HG03095 (cell line): ENCODE results near the gene PDZRN4.
"Not testable (repeated sequence)": the region's sequence is repeated elsewhere in the genome, so short reads cannot be mapped to it uniquely, and the experiment has no call there.

Source experiments
- ATAC-seq: cut with Tn5 transposase; IDR thresholded peaks from one replicate; pipeline ENCODE4 v1.9.1; 2021; ENCODE audit warnings: moderate library complexity; ENCODE audit not compliant: unreplicated experiment

PDZRN4 gene

DNA sequence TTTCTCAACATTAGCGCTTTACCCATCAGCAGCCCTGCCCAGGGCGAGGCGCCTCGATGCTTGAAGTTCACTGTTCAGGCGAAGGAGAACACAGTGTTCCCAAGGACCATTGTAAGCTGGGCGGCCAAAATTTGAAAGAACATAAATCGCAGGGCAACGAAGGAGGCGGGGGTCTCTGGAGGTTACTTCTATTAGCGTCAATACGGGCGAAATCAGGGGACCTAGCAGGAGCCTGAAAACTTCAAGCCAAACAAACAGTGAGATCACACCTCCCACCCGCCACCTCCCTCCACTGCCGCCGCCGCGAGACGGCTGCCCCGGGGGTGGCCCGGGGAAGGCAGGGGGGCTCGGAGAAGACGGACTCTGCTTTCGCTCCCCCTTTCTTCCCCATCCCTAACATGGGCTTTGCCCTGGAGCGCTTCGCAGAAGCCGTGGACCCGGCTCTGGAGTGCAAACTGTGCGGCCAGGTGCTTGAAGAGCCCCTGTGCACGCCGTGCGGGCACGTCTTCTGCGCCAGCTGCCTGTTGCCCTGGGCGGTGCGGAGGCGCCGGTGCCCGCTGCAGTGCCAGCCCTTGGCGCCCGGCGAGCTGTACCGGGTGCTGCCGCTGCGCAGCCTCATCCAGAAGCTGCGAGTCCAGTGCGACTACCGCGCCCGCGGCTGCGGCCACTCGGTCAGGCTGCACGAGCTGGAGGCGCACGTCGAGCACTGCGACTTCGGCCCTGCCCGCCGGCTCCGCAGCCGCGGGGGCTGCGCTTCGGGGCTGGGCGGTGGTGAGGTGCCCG lies at the start of gene PDZRN4:
Gene PDZRN4, plus strand, starts transcription at position 263 of the 783 bp plus-strand sequence.
- ATAC-seq: no peak

DNA sequence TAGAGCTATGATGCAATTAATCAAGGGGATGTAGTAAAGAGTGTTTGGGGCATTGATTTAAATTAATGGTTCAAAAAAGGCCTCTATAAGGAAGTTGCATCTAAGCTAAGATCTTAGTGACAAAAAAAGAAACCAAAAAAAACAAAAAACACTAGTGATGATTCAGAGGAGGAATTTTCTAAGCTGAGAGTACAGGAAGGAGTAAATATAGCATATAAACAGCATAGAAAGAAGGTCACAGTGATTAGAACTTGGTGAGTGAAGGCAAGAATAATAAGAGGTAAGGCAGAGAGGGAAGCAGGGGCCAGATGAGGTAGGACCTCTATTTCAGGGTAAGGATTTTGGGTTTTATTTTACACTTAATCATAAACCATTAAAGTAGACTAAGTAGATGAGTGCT lies 48.0 kb upstream of the PDZRN4 start:
- ATAC-seq: no peak

DNA sequence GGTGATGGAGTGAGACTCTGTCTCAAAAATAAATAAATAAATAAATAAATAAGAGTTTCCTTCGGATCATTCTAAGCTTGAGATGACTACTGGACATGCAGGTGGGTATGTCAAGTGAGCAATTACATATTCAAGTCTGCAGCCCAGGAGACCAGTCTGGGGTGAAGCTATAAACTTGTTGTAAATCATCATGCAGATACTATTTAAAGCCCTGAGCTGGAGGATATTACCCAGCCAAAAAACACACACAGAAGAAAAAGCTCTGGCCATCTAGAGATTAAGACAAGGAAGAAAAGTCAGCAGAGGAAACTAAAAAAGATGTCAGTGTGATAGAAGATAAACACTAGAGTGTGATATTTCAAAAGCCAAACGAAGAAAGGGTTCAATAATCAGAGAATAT lies 47.0 kb upstream of the PDZRN4 start:
- no peak for ATAC-seq

DNA sequence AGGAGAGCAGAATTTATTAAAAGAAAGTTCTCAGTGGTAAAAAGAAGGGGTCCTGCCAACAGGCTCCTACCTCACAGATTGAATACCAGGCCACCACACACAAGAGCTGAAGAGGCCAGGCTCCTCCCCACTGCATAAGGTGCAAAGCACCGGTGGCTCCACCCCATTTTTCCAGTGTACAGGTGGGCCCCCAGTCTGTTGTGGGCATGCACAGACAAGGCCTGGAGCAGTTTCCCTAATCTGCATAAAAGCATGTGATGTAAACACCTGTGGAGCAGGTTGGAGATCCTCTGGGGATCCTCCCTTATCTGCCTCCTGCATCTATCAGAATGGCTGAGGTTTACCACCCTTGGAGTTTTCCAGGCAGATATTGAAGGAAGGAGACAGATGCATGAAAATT lies 45.7 kb upstream of the PDZRN4 start:
- no peak for ATAC-seq

GRCh38 chr12:41151793-41152192 lies 36.3 kb upstream of the PDZRN4 start:
- no peak for ATAC-seq

DNA sequence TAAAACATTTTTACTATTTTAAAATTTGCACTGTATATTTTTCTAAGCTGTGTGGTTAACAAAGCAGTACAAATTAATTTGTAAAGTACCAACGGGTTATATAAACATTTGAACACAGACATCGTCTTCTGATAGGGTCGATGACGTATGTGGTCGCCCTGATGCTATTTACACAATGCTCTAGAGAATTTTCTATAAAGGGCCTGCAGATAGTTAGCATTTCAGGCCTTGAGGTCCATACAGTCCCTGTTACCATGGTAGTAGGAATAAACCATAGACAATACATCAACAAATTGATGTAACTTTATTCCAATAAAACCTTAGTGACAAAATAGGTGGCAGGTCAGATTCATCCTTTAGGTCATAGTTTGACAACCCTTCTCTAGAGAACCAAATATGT lies 25.7 kb upstream of the PDZRN4 start:
- ATAC-seq: no peak

- no peak for ATAC-seq
Observed at GRCh38 chr12:41167701-41168100, 20.4 kb upstream of the PDZRN4 start.

DNA sequence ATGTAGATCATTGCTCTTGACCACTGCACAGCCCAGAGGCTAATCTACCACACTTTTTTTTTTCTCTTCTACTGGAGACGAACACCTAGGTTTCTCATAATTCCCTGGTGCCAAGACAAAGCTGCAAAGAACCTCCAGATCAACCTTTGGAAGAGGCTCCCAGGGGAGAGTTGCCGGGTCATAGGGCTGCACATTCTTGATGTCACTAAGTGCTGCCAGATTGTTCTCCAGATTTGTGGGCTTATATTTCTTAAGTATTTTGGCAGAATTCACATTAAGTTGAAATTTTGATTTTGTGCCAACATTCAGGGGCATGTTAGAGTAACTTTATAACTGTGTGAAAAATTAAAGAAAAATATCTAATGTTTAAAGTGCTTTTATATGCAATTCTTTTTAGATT lies 13.5 kb upstream of the PDZRN4 start:
- ATAC-seq: no peak

GRCh38 chr12:41179507-41179906 lies 8.6 kb upstream of the PDZRN4 start:
- not testable (repeated sequence) for ATAC-seq

- ATAC-seq: no peak
Observed at GRCh38 chr12:41184864-41185263, 3.3 kb upstream of the PDZRN4 start.

GRCh38 chr12:41186026-41186425 lies 2.1 kb upstream of the PDZRN4 start:
- ATAC-seq: no peak

DNA sequence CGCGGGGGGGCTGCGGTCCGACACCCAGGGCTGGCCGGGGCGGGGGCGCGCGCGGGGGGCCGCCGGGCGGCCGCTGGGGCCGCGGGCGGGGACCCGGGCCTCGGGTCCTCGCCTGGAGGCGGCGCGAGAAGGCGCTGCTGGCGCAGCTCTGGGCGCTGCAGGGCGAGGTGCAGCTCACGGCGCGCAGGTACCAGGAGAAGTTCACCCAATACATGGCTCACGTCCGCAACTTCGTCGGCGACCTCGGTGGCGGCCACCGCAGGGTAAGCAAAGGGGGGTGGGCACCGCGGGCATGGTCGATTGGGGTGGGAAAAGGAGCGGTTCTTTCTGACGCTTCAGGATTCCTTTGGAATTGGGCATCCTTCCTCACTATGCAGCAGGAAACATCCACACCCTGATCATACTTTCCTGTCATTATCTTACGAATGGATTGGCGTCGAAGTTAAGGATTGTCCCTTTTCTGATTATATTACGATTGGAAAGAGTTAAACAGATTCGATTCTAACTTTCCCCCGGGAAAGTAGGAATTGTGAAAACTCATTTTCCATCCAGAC lies 798 bp downstream of the PDZRN4 start:
- no peak for ATAC-seq

GRCh38 chr12:41189395-41190251 lies 1.5 kb downstream of the PDZRN4 start:
- no peak for ATAC-seq

- no peak for ATAC-seq
Observed at GRCh38 chr12:41190338-41190737, 2.2 kb downstream of the PDZRN4 start.

GRCh38 chr12:41191549-41191948 lies 3.4 kb downstream of the PDZRN4 start:
- ATAC-seq: not testable (repeated sequence)

- ATAC-seq: no peak
Observed at GRCh38 chr12:41193311-41193710, 5.2 kb downstream of the PDZRN4 start.

GRCh38 chr12:41202051-41202450 lies 13.9 kb downstream of the PDZRN4 start:
- ATAC-seq: no peak

DNA sequence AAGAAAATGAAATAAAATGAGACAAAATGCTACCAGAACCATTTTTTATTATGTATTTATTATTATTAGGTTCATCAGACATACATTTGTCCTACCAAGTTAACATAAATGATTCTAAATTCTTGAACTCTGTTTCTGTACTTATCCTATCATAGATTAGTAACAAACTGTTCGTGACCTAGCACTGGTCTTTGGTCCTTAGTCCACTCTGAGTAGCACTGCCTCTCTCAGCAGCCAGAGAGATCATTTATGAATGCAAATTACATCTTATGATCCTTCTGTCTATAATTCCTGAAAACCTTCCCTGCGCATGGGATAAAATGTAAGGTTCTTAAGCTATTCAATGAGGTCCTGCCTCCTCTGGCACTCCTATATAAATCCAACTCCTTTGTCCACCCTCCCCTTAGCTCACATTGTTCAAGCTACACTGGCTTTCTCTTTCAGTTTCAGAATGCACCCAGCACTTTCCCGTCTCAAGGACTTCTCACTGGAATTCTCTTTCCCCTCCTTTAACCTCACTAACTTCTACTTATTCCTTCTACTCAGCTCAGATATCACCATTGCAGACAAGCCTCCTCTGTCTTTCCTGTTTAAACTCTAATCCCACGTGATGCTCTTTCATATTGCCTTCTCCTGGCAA lies 17.1 kb downstream of the PDZRN4 start:
- no peak for ATAC-seq

GRCh38 chr12:41206298-41206697 lies 18.2 kb downstream of the PDZRN4 start:
- ATAC-seq: no peak

DNA sequence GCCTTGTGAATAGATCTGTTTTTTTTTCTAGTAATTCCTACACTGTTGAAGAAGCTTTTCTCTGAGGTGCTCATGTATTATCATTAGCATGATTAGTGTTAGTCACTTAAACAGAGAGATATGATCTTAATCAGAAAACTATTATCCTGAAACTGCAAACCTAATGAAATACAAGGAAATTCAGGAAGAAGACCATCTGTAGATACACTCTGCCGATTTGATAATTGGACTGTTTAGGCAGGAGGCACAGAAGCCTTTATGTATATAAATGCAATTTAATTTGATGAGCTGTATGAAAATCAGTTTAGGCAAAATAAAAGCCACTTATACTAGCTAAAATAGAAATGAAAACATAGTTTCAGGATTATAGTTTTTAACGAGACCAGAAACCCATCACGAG lies 23.3 kb downstream of the PDZRN4 start:
- ATAC-seq: no peak

DNA sequence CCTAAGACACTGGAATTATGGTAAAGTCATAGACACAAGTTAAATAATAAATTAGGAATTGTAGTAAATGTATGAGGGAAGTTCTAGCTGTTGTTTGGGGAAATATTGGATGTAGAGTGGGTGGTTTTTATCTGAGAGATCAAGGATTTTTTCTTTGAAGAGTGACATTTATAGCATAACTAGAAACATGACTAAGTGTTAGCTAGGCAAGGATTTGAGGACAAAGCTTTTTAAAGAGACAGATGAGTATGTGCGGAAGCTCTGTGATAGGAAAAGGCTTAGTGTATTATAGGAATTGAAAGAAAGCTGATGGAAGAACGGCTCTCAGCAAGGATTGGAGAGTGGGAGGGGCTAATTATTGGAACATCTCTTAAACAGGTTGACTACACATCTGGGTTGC lies 24.5 kb downstream of the PDZRN4 start:
- no peak for ATAC-seq
